Fibroblast of skin of right quadriceps (primary cell): Measurements from ENCODE around the gene NDOR1.

Source experiments
- DNase-seq: peaks from one replicate; pipeline ENCODE4 v3.0.0-alpha.2; 2013

Gene NDOR1

DNA sequence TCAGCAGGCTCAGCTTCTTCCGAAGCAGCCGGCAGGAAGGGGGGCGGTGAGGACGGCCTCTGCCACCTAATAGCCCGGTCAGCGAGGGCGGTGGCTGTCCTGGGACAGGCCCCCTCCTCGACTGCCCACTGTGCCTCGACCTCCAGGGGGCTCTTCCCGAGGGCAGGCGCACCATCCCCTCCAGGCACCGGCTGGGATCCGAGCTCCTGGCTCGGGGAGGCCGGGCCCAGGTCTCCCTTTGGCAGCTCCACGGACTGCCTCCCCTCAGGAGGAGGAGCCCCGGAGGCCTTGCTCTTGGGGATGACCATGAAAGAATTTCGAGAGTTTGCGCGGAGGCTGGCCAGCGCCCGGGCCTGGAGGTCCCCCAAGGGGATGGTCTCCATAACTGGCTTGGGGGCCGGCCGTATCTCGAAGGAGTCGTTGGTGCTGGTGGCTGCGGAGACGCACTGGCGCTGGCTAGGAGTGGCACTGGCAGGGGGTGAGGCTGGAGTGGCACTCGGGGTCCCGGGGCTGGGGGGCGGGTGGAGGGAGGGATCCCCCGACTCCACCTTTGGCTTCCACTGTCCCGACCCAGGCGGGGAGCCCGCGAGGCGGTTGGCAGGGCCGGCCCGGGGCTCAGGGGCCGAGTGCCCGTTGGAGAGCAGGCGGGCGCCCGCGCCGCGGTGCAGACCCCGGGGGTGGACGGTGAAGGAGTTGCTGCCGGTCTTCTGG is 5.9 kb upstream of the NDOR1 start:
- no peak for DNase-seq

DNA sequence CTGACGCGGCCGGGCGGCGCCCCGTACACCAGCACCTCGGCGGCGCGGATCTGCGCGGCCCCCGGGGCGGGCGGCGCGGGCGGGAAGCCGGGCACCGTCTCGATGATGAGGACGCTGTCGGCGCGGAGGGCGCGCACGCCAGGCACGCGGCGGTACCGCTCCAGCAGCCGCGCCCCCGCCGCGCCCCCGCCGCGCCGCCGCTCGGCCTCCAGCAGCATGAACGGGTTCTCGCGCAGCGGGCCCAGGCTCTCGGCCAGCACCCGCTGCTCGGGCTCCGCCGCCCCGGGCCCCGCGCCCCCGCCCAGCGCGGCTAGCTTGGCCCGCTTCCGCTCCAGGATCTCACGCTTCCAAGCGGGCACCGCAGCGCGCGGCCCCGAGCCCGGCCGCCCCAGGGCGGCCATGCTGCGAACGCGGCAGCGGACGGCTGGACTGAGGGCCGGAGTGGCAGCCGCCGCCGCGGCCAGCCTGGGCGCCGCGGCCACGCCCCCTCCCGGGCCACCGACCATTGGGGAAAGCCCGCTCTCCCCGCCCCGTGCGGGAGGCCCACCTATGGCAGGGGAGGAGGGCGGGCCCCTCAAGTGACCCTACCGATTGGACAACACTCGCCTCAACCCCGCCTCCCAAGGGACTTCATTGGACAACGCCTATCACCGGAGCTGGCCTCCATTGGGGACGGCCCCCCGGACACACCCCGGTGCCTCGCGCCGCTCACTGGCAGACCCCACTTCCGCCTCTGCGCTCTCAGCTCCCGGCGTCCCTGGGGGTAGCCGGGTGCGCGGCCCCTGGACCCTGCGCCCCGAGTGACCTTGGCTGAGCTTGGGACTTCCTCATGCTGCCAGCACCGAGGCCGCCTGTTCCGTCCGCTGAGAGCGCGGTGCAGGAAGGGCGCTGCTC is 4.9 kb upstream of the NDOR1 start, which contains the start of gene TPRN:
Gene TPRN (minus strand): TSS at position 431 of the 894 bp plus-strand sequence. CDS start 30 bp downstream, at position 401.
- peak; percentile 100 for DNase-seq

DNA sequence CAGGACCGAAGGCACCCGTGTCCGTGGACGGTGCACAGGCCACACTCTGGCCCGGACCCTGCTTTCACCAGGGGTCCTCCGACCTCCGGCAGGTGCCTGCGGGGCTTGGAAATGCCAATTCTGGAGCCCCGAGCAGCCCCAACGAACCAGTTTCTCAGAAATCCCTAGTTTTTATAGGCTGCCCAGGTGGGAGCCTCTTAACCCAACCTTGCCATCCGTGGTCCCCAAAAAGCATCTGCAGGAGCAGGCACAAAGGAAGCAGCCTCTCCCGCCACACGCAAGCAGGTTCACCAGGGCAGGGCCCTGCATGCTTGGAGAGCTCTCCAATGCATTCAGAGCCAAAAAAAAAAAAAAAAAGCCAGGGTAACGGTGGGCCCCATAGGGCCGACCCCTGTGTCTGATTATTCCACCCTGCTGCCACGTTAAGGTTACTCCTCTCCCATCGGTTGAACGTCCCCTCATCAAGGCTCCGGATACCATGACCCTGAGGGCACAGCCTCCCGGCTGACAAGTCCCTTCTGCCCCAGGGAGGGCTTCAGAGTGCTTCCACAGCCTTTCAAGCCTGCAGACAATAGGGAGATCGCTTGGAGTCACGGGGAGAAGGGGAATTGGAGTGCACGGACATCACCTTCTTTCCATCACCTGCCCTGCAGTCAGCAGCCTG is 4.2 kb upstream of the NDOR1 start:
- DNase-seq: no peak

DNA sequence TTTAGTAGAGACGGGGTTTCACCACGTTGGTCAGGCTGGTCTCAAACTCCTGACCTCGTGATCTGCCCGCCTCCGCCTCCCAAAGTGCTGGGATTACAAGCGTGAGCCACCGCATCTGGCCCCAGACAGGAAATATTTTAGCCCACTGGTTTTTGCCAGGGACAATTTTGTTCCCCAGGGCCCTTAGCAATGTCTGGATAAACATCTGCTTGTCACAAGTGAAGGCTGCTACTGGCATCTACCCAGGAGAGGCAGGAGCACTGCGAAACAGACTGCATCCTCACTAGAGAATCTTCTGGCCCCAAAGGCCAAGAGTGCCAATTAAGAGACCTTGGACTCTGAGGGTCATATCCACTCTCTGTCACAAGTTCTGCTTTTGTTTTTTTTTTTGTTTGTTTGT is 2.5 kb upstream of the NDOR1 start:
- no peak for DNase-seq

DNA sequence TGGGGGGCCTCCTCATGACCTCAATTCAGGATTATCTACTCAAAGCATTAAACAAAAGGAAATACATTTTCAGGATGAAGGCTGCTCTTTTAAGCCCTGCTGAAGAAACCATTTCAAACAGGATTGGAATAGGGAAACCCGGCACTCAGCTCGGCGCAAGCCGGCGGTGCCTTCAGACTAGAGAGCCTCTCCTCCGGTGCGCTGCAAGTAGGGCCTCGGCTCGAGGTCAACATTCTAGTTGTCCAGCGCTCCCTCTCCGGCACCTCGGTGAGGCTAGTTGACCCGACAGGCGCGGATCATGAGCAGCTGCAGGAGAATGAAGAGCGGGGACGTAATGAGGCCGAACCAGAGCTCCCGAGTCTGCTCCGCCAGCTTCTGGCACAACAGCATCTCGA is 772 bp upstream of the NDOR1 start:
- DNase-seq: no peak

DNA sequence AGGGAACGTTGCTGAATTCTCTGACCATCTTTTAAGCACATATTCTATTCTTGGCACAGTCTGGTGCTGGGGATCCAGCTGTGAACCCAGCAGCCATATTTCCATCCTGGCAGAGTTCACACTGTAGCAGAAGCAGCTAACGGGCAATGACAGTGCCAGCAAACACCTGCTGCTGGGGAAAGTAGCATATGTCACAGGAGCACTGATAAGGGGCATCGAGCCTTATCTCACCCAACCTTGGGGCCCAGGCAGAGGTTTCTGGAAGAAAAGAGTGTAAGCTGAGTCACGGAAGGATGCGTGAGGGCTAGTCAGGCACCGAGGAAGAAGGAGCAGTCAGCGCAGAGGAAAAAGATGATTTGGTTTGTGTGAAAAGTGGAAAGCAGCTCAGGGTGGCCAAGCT is 1.1 kb downstream of the NDOR1 start:
- no peak for DNase-seq

DNA sequence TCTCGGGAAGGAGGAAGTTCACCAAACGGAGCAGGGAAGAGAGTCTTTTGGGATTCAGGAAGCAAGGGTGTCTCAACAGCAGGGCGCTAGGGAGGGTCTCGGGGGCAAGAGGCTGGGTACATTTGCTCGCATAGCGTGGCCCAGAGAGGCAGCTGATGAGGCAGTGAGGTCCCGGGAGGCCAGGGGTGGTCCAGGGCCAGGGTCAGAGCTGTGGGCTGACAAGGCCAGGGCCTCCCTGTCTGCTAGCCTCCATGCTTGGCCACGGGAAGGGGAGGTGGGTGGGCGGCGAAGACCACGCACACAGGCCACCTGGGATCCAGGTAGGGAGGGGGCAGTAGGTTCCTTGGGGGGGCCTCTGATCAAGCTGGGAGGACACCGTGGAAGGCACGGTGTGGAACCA is 6.0 kb downstream of the NDOR1 start:
- no peak for DNase-seq

DNA sequence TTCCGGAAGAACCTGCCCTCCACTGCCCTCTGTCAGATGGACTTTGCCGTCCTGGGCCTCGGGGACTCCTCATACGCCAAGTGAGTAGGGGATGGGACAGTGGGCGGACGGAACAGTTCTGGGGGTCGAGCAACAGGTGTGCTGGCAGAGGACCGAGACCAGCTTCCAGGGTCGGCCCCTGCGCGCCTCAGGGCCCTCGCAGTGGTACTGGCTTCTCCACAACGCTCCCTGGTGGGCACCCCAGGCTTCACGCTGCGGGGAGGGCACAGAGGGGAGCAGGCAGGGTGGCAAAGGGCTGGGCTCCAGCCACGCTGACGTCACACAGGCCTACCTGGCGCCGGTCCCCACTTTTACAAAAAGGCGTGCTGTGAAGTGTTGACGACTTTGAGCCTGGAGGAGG is 7.0 kb downstream of the NDOR1 start:
- DNase-seq: no peak

DNA sequence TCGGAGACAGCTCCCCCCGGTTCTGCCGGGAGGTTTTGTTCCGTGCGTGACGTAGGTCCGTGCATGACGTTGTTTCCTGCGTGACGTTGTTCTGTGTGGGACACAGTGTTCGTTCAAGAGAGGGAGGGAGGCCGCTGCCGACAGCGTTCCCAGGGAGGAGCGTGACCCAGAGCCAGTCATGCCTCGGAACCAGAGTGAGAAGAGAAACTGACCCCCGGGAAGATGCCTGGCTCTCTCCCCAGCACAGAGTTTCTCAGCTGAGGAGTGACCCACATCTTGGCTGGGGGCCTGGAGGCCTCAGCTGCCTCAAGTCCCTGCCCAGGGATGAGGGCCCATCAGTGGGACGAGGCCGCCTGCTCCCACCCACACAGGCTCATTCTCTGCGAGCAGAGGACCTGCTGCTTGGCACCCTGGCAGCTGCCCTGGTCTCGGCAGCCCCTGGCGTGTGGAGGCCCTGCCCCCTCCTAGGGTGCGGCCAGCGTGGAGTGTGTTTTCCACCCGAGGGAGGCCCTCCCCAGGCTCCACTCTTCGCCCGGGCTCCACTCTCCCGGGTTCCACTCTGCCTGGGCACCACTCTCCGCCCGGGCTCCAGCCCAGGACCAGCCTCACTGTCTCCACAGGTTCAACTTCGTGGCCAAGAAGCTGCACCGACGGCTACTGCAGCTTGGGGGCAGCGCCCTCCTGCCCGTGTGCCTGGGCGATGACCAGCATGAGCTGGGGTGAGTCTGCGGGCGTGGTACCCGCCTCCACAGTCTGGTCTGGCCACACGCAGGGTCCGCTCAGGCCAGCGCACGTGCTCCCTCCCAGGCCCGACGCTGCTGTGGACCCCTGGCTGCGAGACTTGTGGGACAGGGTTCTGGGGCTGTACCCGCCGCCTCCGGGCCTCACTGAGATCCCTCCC is 7.9 kb downstream of the NDOR1 start:
- DNase-seq: no peak

DNA sequence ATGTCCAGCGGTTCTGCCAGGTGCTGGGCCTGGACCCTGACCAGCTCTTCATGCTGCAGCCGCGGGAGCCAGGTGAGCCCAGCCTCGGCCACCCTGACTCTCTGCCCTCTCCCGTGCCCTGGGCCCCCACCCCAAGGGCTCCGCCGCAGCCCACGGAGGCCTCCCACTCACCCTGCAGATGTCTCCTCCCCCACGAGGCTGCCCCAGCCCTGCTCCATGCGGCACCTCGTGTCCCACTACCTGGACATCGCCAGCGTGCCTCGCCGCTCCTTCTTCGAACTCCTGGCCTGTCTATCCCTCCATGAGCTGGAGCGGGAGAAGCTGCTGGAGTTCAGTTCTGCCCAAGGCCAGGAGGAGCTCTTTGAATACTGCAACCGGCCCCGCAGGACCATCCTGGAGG is 9.1 kb downstream of the NDOR1 start:
- no peak for DNase-seq

DNA sequence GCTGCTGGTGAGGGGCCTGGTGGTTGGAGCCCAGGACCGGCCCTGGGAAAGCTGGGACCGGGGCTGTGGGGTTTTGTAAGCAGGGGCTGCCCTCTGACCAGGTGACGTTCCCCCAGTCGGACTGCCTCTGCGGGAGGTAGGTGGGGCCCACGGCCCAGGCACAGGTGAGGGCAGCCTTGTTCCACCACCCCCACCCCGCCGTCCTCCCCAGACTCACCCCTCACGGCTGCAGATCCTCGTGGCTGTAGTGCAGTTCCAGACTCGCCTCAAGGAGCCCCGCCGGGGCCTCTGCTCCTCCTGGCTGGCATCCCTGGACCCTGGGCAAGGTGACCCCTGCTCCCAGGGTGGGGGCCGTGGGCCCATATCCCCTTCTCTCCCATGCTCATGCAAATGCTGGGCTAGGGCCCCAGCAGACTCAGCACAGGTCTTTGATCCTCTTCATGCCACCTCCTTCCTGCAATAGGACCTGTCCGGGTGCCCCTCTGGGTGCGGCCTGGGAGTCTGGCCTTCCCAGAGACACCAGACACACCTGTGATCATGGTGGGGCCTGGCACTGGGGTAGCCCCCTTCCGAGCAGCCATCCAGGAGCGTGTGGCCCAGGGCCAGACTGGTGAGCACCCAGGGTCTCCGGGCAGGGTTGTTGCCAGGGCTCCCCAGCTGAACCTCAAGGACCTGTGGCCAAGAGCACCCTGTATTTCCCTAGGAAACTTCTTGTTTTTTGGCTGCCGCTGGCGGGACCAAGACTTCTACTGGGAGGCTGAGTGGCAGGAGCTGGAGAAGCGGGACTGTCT is 9.9 kb downstream of the NDOR1 start:
- DNase-seq: no peak

DNA sequence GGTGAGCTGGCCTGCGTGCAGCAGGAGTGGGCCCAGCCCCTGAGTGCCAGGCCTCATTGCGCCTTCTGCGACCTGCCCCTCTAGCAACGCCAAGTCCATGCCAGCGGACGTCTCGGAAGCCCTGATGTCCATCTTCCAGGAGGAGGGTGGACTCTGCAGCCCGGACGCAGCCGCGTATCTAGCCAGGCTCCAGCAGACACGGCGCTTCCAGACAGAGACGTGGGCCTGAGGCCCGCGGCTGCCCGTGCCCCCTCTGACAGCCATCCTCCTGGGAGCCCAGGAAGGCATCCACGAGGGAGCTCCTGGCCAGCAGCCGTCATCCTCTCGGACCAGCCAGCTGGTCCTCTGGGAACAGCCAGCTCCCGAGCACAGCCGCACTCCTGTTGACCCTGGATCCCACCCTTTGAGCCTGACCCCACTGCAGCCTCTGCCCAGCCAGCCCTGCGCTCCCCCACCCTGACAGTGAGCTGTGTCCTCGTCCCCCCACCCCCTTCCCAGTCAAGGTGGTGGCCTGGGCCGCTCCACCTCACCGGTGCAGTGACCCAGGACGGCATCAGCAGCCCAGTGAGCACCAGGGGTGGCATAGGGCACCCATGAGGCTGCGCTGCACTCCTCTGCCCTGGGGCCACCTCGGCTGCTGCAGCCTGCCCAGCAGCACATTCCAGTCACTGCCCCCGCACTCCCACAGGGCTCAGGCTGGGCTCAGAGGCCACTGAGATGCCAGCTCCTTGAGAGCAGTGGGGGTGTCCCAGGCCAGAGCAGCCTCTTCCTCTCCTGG is 10.9 kb downstream of the NDOR1 start:
- DNase-seq: no peak

DNA sequence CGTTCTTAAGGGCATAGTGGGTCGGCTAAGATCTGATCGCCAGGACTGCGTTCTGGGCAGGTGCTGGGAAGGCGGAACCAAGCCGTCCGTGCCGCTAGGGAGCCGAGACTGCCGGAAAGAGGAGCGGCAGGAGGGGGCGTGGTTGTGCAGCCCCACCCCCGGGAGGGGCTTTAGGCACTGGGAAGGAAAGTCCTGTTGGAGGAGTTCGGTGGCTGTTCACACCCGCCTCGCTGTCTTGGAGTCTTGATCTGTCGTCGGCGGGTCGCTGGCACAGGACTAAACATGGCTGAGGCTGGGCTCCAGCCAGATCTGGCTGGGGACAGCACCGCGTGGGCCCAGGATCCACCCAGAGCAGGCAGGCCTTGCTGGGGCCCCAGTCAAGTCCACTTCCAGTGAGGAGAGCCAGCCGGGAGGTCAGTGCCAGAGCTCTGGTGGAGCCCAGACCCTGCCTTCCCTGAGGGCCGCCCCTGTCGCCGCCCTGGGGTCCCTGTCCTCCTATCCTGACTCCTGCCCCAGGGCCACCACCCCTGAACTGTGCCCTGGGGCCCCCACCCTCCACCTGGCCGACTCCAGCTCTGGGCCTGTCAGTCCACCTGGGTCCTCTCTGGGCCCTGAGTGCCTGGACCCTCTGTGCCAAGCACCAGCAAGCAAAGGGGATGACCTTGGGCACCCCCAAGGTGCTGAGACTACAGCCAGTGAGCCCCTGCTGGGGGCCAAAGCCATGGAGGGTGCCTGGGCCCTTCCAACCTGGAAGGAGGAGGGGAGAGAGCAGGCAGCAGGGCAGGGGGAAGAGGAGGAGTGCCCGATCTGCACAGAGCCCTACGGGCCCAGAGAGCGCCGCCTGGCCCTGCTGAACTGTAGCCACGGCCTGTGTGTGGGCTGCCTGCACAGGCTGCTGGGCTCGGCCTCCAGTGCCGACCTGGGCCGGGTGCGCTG is 12.0 kb downstream of the NDOR1 start:
- no peak for DNase-seq

DNA sequence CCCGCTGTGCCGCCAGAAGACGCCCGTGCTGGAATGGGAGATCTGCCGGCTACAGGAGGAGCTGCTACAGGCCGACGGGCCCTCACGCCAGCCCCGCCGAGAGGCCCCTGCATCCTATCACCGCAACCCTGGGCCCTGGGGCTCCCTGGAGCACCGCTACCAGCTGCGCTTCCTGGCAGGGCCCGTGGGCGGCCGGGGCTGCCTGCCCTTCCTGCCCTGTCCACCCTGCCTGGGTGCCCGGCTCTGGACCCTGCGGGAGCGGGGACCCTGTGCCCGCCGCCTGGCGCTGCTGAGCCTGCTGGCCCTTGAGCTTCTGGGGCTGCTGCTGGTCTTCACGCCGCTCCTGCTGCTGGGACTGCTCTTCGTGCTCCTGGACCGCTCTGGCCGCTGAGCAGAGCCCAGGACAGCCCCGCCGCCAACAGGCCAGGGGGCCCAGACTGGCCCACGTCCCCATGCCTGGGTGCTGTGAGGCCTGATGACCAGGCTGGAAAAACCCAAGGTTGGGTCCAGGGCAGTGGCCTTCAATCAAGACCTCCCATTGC is 12.8 kb downstream of the NDOR1 start:
- no peak for DNase-seq

DNA sequence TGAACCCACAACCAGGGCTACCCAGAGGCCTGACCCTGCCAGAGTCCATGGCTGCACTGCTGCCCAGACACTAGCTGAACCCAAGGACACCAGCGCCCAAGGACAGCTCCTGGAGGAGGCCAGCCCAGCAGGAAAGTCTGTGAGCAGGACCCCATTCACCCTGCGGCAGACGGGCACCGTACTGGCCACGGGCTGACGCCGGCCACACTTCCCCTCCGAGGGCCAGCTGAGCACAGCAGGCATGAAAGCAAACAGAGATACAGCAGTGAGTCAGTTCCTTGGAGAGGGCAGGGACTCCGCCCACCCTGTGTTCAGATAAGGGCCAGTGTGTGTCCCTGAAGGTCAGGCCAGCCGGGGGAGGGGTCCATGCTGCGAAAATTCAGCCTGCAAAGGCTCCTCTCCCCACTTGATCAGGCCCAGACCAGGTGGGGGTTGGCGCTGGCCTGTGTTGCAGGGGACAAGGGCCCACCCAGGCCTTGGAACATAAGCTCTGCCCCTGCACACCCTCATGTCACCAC is 13.3 kb downstream of the NDOR1 start:
- DNase-seq: no peak

DNA sequence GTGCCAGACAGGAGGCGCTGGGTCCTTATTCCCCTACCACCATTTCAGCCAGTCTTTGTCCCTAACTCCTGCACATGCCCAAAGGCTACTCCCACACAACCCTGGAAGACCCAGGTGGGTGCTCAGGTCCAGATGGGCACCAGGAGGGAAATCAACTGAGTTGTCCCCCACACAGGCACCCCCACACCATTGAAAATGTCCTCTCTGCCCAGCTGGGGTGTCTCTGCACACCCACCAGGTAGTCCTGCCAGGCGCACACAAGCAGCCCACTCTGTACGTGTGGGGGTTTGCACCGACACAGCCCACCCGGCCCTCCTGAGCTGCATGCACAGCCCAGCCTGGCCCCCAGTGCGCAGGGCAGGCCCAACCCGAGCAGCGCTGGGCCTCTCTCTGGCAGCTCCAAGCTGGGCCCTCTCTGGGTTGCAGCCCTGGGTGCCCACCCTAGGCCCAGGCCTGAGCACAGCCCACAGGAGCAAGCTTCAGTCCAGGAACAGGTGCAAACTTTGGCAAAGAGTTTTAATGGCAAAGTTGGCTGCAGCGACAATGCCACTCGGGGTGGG is 14.3 kb downstream of the NDOR1 start:
- DNase-seq: no peak

DNA sequence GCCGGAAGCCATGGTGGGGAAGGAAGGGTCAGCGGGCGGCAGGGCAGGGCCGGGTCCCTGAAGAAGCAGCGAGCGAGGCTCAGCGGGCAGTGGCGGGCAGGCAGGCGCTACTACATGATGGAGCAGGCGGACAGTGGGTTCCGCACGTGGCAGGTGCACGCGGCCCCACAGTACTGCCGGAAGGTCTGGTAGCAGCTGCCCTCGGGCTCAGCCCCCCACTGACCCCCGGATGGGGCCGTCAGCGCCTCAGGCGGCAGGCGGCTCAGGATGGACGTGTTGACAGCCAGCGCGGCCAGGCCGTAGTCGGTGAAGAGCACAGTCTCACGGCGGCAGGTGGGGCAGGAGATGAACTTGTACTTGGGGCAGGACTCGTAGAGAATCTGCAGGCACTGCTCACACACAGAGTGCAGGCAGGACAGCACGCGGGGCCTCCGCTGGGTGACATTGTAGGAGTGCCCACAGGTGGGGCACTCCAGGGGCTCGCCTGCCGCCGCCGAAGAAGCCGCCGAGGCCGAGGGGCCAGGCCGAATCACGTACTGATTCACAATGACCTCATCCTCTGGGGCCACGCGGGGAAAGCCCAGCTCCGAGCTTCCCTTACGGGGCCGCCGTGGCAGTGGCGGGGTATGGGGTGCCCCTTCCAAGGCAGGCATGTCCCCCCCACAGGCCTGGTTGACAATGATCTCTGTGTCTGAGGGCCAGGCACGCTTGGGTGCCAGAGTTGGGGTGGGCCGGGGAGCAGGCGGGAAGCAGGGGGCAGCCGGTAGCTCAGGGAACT is 15.0 kb downstream of the NDOR1 start:
- no peak for DNase-seq

DNA sequence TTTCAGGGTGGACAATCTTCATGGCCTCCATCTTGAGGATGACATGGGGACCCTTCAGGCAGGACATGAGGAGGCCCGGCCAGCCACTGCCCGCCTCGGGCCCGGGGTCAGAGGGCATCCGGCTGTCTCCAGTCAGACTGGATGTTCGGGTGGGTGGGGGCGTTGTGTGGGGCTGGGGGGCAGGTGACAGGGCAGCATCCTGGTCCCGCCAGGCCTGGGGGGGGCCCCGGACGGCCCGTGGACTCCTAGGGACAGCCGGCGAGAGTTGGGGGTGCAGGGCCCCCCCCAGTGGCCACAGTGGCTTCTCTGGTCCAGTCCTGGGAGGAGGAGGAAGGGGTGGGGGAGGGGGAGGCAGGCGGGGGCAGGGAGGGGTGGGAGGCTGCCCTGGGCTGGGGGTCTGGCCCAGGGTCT is 15.6 kb downstream of the NDOR1 start:
- no peak for DNase-seq
